Renal cortex interstitium (tissue), 11 donors: ENCODE data around the gene METTL4. TPM values are rescaled to one million over a fixed set of nuclear protein-coding genes. Genes with fewer than 3 reads are reported as not detected.
A peak's percentile ranks its signal among the peaks of the same experiment; 100 is the strongest.

Experiments used
- DNase-seq, 11 donors: peaks; one replicate each; pipeline ENCODE4 v3.0.0-alpha.2; 2013; ENCODE audit warnings: low read depth in 9 of 11, low spot score in 4 of 11; ENCODE audit errors: extremely low read depth in 1 of 11
- polyA plus RNA-seq, 3 donors: library from polyadenylated mRNA; unstranded; fragments of 120-200 nt; gene quantifications; one replicate each; pipeline ENCODE4 v1.2.1, GENCODE V29; 2013; ENCODE audit not compliant: insufficient read length in 3 of 3

The METTL4 gene
- polyA plus RNA-seq, 3 donors = 18.2 to 22.5 (median 18.3) TPM

- no peak for DNase-seq
Measured at GRCh38 chr18:2569338-2570207, 1.7 kb downstream of the METTL4 start.

GRCh38 chr18:2568605-2569004 lies 2.7 kb downstream of the METTL4 start:
- no peak for DNase-seq

- no peak for DNase-seq
Measured at GRCh38 chr18:2568129-2568528, 3.2 kb downstream of the METTL4 start.

- DNase-seq = no peak
Measured at GRCh38 chr18:2564373-2564772, 6.9 kb downstream of the METTL4 start.

DNA sequence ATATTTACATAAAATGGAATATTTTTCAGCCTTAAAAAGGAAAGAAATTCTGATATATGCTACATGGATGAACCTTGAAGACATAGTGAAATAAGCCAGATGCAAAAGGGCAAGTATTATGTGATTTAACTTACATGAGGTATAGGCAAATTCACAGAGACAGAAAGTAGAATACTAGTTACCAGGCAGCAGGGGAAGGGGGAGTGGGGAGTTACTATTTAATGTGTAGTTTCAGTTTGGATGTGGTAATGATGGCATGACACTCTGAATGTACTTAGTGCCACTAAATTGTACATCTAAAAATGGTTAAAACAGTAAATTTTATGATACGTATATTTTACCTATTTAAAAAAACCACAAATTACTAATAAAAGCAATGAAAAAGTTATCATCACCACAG lies 12.1 kb downstream of the METTL4 start:
- no peak for DNase-seq

- no peak for DNase-seq
Measured at GRCh38 chr18:2557536-2557935, 13.8 kb downstream of the METTL4 start.

- DNase-seq = no peak
Measured at GRCh38 chr18:2555895-2556294, 15.4 kb downstream of the METTL4 start.

GRCh38 chr18:2554696-2555095 lies 16.6 kb downstream of the METTL4 start:
- DNase-seq = no peak

DNA sequence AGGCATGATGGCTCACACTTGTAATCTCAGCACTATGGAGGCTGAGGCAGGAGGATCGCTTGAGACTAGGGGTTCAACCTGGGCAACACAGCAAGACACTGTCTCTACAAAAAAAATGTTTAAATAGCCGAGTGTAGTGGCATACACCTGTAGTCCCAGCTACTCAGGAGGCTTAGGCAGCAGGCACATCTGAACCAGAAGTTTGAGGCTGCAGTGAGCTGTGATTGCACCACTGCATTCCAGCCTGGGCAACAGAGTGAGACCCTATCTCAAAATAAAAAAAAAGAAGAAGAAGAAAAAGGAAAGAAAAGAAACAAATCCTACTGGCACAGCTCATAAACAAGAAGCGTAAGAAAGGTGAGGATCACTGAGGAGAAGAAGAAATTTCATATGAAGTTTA lies 19.9 kb downstream of the METTL4 start:
- DNase-seq = no peak

DNA sequence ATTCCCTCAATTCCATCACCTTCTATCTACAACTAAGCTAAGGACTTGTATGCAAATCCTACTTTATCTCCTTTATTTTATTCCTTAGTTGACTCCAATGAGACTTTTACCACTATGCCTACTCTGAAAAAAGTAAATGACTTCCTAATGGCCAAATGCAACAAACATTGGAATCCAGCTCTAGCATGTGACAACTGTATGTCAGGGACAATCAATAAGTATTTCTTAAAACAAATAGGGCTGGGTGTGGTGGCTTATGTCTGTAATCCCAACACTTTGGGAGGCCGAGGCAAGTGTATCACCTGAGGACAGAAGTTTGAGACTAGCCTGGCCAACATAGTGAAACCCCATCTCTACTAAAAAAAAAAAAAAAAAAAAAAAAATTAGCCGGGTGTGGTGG lies 21.8 kb downstream of the METTL4 start:
- DNase-seq = no peak

DNA sequence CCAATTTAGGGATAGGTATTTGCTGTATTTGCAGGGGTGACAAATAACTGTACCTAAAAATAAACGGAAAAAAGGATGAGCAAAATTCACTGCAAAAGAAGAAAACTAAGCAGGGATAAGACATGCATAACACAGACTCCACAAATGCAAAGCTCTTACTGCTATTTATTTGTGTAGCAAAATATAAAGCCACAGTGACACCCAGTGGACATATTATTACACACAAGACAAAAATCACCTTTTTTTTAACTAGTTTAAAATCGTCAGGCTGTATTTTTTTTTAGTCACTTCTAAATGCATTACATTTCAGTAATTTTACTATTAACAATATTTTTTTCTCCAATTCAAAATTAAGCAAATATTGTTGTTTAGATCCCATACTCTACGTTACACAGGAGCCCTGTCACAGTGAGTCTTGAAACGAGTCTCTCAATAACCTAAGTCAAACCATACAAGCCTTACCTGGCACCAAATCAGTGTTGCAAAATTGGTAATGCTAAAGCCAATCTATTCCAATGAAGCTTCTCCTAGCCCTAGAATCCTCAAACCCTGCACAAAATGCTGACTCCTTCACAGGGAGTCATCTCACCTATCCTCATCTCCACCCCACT lies 23.7 kb downstream of the METTL4 start:
- DNase-seq = peak in 5 of 11 donors; percentile 27 to 46 (median 45)

DNA sequence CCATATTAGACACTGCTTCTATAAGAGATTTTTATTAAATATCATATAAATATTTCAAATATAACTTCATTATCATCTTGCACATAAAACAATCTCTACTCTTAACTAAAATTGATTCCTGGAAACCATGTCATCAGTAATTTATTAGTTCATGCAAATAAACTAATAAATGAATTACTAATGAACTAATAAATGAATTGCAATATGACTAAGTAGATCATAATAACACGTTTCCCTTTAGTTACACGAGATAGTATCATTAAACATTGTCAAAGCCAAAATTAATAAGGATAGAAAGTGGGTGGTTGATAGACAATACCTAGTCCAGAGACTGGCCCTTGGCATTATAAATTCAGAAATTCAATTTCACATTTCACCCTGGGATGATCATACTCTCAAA lies 26.1 kb downstream of the METTL4 start:
- DNase-seq = no peak

- peak in 4 of 11 donors; percentile 22 to 33 (median 28) for DNase-seq
Measured at GRCh38 chr18:2541925-2542563, 29.3 kb downstream of the METTL4 start.

DNA sequence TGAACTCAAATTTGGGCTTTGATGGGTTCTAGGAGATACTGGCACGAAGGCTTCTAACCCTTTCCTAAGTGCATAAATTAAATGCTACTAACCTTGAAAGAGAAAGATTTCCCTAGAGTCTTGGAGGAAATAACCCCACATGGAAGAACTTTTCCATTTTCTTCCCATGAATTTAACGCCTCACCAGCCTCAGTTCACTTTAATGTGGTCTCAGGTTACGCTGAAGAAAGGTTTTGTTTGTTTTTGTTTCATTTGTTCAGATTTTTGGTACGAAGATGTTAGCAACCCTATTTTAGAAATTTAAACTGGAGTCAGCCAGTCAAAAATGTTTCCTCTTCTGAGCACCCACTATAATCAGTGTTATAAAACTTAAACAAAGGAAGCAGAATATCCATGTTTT lies 30.7 kb downstream of the METTL4 start:
- DNase-seq = peak in 2 of 11 donors; percentile 19 to 28

DNA sequence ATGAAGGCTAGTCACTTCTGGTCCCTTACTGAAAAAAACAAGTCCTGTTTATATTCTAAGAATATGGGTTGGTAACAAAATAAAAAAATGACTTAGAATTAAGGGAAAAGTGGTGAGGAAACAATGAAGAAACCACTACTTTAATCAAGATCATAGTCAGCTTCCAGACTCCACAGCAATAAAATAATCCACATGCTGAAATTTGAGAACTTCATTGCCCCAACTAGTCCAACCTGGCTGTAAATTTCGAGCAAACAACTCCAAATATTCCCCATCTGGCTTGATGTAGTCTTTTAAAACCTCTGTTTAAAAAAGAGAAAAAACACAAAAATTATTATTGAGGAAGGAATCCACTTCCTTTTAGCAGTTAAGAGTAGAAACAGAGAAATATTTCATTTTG lies 32.5 kb downstream of the METTL4 start:
- DNase-seq = peak in 1 of 11 donors; percentile 22

DNA sequence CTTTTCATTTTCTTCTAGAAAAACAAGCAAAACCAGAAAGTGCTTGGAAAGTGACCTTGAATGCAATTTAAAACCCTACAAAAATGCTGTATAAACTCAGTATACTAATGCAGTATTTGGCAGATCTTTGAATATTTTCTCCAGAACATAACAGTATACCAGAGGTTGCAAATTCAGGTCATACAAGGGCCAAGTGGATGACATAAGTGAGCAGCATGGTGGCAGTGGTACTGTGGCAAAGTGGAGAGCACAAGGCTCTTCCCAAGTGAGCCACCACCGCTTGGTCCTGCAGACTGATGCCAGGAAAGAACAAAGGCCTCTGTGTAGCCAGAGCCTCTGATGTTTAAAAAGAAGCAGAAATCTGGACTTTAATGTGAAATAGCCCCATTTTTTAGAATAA lies 33.1 kb downstream of the METTL4 start:
- no peak for DNase-seq

DNA sequence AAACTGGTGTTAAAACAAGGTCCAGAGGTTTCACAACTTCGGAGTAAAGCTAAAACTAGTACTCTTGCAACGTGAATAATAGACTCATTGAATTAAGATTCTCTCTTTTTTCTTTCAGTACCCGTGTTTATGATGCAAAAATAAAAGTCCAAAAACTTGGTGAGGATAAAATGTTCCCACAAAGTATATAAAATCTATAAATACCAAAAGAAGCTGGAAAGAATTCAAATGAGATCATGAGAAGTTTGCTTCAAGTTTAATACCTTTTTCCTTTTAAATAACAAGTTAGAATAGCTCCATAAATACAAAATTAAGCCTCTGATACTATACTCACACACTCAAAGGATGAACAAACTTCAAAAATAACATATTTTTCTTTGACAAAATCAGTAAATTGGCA lies 34.0 kb downstream of the METTL4 start:
- DNase-seq = no peak

DNA sequence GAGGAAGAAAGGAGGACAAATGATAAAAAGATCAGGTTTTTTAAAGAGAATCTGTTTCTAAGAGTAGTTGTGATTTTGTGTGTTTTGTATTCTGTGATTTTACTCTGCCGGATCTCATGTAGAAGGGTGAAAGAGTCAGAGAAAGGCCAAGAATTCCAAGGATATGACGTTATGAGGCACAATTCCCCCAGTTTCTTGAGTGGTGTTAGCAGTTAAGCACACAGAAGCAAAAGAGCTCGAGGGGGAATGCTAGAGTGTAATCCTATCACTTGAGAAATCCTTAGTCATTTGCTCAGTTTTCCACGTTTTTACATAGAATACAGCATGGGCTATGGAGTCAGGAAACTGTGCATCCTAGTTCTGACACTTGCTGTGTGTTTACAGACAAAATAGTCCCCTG lies 34.8 kb downstream of the METTL4 start:
- no peak for DNase-seq

DNA sequence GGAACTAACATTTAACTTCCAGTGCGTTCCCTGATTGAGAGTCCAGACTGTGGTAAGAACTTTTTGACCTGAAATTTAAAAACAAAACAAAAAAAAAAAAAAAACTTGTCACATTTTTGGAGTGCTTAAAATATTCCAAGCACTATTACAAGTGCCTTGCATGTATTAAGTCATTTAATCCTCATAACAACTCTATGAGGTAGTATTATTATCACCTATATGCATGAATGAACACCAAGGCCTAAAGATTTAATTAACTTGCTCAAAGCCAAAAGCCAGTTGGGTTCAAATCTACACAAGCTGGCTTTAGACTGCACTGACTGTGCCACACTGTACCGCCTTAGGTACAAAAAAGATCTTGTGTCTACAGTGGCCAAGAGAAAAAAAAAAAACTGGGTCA lies 35.2 kb downstream of the METTL4 start:
- DNase-seq = no peak

GRCh38 chr18:2535419-2535910 lies 35.8 kb downstream of the METTL4 start:
- no peak for DNase-seq
